Esophagus muscularis mucosa (tissue), 4 donors: ENCODE measurements around the gene CLDN6. TPM values are rescaled to one million over a fixed set of nuclear protein-coding genes. Genes with fewer than 3 reads are reported as not detected.

Experiments
- DNase-seq: peaks from one replicate; pipeline ENCODE4 v3.0.0-alpha.2; 2017; ENCODE audit errors: extremely low spot score
- H3K27ac ChIP-seq, 4 donors: fragments of 200-600 bp; sonication (generic); replicated peaks in 1 of 4; 1 replicate in 3 of 4; 2 replicates in 1 of 4; pipeline ENCODE4 v1.5.1; 2016 to 2019; ENCODE audit warnings: mild to moderate bottlenecking in 1 of 4
- H3K27me3 ChIP-seq, 4 donors: fragments of 200-600 bp; sonication (generic); one replicate each; pipeline versions ENCODE4 v1.5.1 to v1.6.0; 2016 to 2019
- H3K36me3 ChIP-seq, 4 donors: fragments of 200-600 bp; sonication (generic); one replicate each; pipeline ENCODE4 v1.5.1; 2016 to 2019
- H3K4me1 ChIP-seq, 4 donors: fragments of 200-600 bp; sonication (generic); one replicate each; pipeline ENCODE4 v1.5.1; 2016 to 2019
- H3K4me3 ChIP-seq, 4 donors: fragments of 200-600 bp; sonication (generic); 1 replicate in 2 of 4; 2 replicates in 2 of 4; pipeline ENCODE4 v1.5.1; 2016 to 2019; ENCODE audit warnings: mild to moderate bottlenecking in 4 of 4, moderate library complexity in 1 of 4
- H3K9me3 ChIP-seq, 4 donors: fragments of 200-600 bp; sonication (generic); 1 replicate in 3 of 4; 2 replicates in 1 of 4; pipeline ENCODE4 v1.5.1; 2016 to 2019
- EP300 ChIP-seq: sonication (generic); formaldehyde crosslinking; IDR thresholded peaks from one replicate; pipeline ENCODE4 v1.6.1; 2017; ENCODE audit warnings: antibody characterized with exemption
- POLR2A ChIP-seq: fragments of 450-650 bp; IDR thresholded peaks from one replicate; pipeline ENCODE4 v1.6.1; 2017; ENCODE audit warnings: antibody characterized with exemption, moderate library complexity, mild to moderate bottlenecking, low read depth
- POLR2AphosphoS5 ChIP-seq, 2 donors: sonication (generic); formaldehyde crosslinking; IDR thresholded peaks; one replicate each; pipeline ENCODE4 v1.6.1; 2017; ENCODE audit warnings: antibody characterized with exemption in 2 of 2
- WGBS: methylation state at CpG from one replicate; pipeline ENCODE4 v1.1.5; 2018; 5-methylcytosine and 5-hydroxymethylcytosine counted together
- intact Hi-C: fragments of 100-400 bp; cut with DNase I; formaldehyde crosslinking; loops from one replicate; pipeline ENCODE4 v1.15.1; 2023
- total RNA-seq, 4 donors: library from RNA; depleted of rRNA; stranded (reverse); fragments of >200 nt; gene quantifications; one replicate each; pipeline versions ENCODE4 v1.1.0 to v1.2.1, GENCODE V29; 2016
- TF ChIP-seq, protein P1 (sequence below), 3 experiments: fragments of 200-600 bp in 2 of 3; fragments of 450-650 bp in 1 of 3; sonication (generic) in 2 of 3; IDR thresholded peaks; one replicate each; pipeline ENCODE4 v1.5.1; 2017 to 2019; ENCODE audit warnings: antibody characterized with exemption in 3 of 3, mild to moderate bottlenecking in 2 of 3, moderate library complexity in 1 of 3

CLDN6 gene
- total RNA-seq, 4 donors from 2014 or later: not detected

DNA sequence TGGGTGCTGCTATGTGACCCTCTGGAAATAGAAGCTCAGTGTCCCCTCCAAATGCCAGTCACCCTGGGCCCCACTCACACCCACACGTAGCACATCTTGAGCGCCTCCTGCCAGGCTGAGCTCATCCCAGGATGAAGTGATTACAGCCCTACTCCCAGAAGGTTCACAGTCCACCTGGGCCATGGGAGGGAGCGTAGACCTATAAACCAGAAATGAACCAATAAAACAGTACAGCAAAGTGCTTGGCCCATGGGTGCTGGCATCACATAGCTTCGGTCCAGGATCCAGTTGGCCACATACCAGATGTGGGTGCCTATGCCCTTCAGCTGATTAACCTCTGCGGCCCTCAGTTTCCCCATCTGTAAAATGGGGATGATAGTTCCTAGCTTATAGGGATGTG lies 20.9 kb upstream of the CLDN6 start:
- no peak for DNase-seq
- WGBS: 87% methylated on average over 5 of the region's 5 CpGs
- no peak overlapping the region for H3K27ac ChIP-seq
- intact Hi-C loops: no loop called here
- peaks cover 7 to 13% (median 10%) of the 10 kb centered on the region in 4 donors for H3K4me1 ChIP-seq
- H3K36me3 ChIP-seq: no peaks in the 10 kb centered on the region
- no peaks in the 10 kb centered on the region for H3K9me3 ChIP-seq
- H3K4me3 ChIP-seq: no peak overlapping the region
- TF ChIP-seq POLR2AphosphoS5 (IDR thresholded peaks at IDR 0.05): no peak
- TF ChIP-seq, protein P1, sequence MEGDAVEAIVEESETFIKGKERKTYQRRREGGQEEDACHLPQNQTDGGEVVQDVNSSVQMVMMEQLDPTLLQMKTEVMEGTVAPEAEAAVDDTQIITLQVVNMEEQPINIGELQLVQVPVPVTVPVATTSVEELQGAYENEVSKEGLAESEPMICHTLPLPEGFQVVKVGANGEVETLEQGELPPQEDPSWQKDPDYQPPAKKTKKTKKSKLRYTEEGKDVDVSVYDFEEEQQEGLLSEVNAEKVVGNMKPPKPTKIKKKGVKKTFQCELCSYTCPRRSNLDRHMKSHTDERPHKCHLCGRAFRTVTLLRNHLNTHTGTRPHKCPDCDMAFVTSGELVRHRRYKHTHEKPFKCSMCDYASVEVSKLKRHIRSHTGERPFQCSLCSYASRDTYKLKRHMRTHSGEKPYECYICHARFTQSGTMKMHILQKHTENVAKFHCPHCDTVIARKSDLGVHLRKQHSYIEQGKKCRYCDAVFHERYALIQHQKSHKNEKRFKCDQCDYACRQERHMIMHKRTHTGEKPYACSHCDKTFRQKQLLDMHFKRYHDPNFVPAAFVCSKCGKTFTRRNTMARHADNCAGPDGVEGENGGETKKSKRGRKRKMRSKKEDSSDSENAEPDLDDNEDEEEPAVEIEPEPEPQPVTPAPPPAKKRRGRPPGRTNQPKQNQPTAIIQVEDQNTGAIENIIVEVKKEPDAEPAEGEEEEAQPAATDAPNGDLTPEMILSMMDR (IDR thresholded peaks at IDR 0.05): no peak
- TF ChIP-seq EP300: no peak
- TF ChIP-seq POLR2A: no peak
- peaks cover 0 to 98% (median 49%) of the 10 kb centered on the region in 4 donors for H3K27me3 ChIP-seq

DNA sequence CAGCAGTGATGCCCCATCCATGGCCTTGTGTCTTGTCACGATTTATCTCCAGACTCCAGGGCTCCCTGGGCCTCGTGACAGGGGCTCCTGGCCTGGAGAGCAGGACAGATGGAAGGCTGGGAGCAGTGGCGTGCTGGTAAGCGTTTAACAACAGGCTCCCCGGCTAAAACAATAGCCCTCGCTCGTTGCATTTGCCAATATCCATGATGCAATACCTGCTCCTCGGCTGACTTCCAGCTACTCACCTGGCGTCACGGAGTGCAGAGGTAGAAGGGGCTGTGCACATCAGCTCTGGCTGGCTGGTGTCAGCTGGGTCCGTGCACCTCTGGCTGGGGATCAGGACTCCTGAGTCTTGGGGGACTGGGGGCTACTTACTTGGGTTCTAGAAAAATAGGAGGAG lies 20.3 kb upstream of the CLDN6 start:
- no peak overlapping the region for H3K27ac ChIP-seq
- no peak overlapping the region for H3K4me3 ChIP-seq
- DNase-seq: no peak
- intact Hi-C loops: no loop called here
- no peaks in the 10 kb centered on the region for H3K9me3 ChIP-seq
- H3K4me1 ChIP-seq: peaks cover 7 to 13% (median 10%) of the 10 kb centered on the region in 4 donors
- no peaks in the 10 kb centered on the region for H3K36me3 ChIP-seq
- WGBS: 53% methylated on average over 7 of the region's 11 CpGs
- H3K27me3 ChIP-seq: peaks cover 0 to 98% (median 46%) of the 10 kb centered on the region in 4 donors
- TF ChIP-seq POLR2A: no peak
- TF ChIP-seq, protein P1 (IDR thresholded peaks at IDR 0.05): no peak
- no peak for TF ChIP-seq POLR2AphosphoS5 (IDR thresholded peaks at IDR 0.05)
- no peak for TF ChIP-seq EP300

DNA sequence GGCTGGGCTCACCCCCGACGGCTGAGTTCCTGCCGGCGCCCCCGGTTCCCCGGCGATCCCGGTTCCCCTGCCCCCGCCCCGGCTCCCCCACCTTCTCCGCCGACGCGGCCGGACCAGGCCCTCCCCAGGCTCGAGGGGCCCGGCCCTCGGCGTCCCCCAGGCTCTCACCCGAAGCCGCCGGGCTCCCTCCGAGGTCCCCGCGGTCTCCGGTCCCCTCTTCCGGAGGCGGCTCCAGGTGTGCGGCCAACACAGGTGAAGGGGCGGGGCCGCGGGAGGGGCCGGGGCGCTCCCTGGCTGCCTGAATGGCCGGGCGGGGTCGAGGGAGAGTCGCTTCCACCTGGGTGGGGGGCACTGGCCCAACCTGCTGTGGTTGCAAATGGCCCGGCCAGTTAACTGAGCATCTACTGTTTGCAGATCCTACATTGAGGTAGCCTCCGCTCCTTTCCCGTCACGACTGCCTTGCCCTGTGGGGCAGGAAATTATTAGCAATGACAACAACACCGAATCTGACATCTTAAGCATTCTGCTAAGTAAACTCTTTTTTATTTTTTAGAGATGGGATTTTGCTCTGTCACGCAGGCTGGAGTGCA lies 18.8 kb upstream of the CLDN6 start, which contains the start of gene BICDL2:
Gene BICDL2 (minus strand): TSS at position 219 of the 590 bp plus-strand sequence. CDS start 1,448 bp downstream, outside the sequence.
- Histone ChIP-seq H3K27me3 (peaks cover 0 to 99% (median 46%) of the 10 kb centered on the region in 4 donors), H3K9me3 (no peaks in the 10 kb centered on the region), H3K4me3 (peak within 1 kb of the TSS in 2 of 4 donors; percentile 22 to 27), H3K27ac (no peak within 1 kb of the TSS), H3K36me3 (no peaks in the 10 kb centered on the region), H3K4me1 (peaks cover 7 to 13% (median 10%) of the 10 kb centered on the region in 4 donors)
- intact Hi-C loops: no loop called here
- WGBS: 20% methylated on average over 19 of the region's 44 CpGs
- TF ChIP-seq, protein P1 (IDR thresholded peaks at IDR 0.05): no peak
- no peak for TF ChIP-seq EP300
- no peak for TF ChIP-seq POLR2AphosphoS5 (IDR thresholded peaks at IDR 0.05)
- TF ChIP-seq POLR2A: no peak
- no peak for DNase-seq

DNA sequence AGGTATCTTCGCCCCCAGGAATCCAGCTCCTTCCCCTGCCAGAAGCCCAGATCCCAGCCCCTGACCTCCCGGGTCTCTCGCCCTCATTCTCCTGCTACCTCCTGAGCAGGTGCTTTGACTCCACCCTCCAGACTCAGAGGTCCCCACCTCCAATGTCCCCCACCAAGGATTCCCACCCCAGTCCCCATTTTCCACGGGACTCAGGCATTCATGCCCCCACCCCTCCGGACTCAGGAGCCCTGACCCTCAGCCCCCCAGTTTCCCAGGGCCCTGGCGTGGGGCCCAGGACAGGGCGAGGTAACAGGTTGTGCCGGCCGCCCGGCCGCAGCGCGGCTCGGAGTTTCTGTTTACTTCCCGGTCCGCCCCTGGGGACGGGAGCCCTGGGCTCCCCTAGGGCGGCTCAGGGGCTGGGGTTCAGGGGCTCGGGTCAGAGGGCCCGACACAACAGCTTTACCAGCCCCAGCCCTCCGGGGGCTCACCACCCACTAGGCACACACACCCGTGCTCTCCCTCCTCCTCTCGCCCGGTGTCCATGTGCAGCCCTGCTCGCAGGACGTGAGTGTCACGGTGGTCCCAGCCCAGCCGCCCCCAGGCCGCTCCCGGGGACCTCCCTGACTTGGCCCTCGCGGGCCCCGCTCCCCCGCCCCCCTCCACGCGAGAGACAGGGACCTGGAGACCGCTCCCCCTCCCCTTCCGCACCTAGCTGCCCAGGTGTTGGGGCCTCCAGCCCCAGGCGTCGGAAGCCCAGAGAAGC lies 18.2 kb upstream of the CLDN6 start:
- no peak overlapping the region for H3K27ac ChIP-seq
- intact Hi-C loops: no loop called here
- TF ChIP-seq EP300 (no peak), POLR2AphosphoS5 (IDR thresholded peaks at IDR 0.05) (no peak), POLR2A (no peak)
- TF ChIP-seq, protein P1 (IDR thresholded peaks at IDR 0.05): no peak
- no peak for DNase-seq
- H3K4me3 ChIP-seq: peak overlapping the region in 2 of 4 donors; percentile 22 to 27
- H3K9me3 ChIP-seq: no peaks in the 10 kb centered on the region
- no peaks in the 10 kb centered on the region for H3K36me3 ChIP-seq
- 4% methylated on average over 12 of the region's 40 CpGs for WGBS
- H3K27me3 ChIP-seq: peaks cover 0 to 99% (median 48%) of the 10 kb centered on the region in 4 donors
- H3K4me1 ChIP-seq: peaks cover 7 to 13% (median 10%) of the 10 kb centered on the region in 4 donors
